NCI-H2029 (cell line): ENCODE results near the gene SINHCAF.
"Not testable (repeated sequence)": the region's sequence is repeated elsewhere in the genome, so short reads cannot be mapped to it uniquely, and the experiment has no call there.

ENCODE experiments used
- DNase-seq: peaks from one replicate; lab custom pipeline; 2025; lab: John Stamatoyannopoulos, UW

SINHCAF gene

GRCh38 chr12:31306866-31307265 lies 19.1 kb downstream of the SINHCAF start:
- no peak for DNase-seq

GRCh38 chr12:31303466-31303865 lies 22.5 kb downstream of the SINHCAF start:
- no peak for DNase-seq

- no peak for DNase-seq
Measured at GRCh38 chr12:31301311-31301710, 24.6 kb downstream of the SINHCAF start.

GRCh38 chr12:31300783-31301182 lies 25.2 kb downstream of the SINHCAF start:
- no peak for DNase-seq

GRCh38 chr12:31300341-31300740 lies 25.6 kb downstream of the SINHCAF start:
- no peak for DNase-seq

- DNase-seq = no peak
Measured at GRCh38 chr12:31298922-31299321, 27.0 kb downstream of the SINHCAF start.

- DNase-seq = no peak
Measured at GRCh38 chr12:31298515-31298910, 27.4 kb downstream of the SINHCAF start.

GRCh38 chr12:31297572-31298514 lies 28.1 kb downstream of the SINHCAF start:
- no peak for DNase-seq

- DNase-seq = no peak
Measured at GRCh38 chr12:31289441-31289840, 36.5 kb downstream of the SINHCAF start.

- DNase-seq = no peak
Measured at GRCh38 chr12:31288381-31288780, 37.6 kb downstream of the SINHCAF start.

GRCh38 chr12:31280183-31280582 lies 45.8 kb downstream of the SINHCAF start:
- no peak for DNase-seq

GRCh38 chr12:31279390-31279924 lies 46.5 kb downstream of the SINHCAF start:
- DNase-seq = no peak

GRCh38 chr12:31278832-31279231 lies 47.1 kb downstream of the SINHCAF start:
- DNase-seq = no peak

GRCh38 chr12:31278424-31278823 lies 47.5 kb downstream of the SINHCAF start:
- no peak for DNase-seq

- no peak for DNase-seq
Measured at GRCh38 chr12:31277081-31277480, 48.9 kb downstream of the SINHCAF start.

- DNase-seq = no peak
Measured at GRCh38 chr12:31275491-31275890, 50.5 kb downstream of the SINHCAF start.

- no peak for DNase-seq
Measured at GRCh38 chr12:31274520-31275300, 51.2 kb downstream of the SINHCAF start.

- not testable (repeated sequence) for DNase-seq
Measured at GRCh38 chr12:31273794-31274193, 52.2 kb downstream of the SINHCAF start.

- no peak for DNase-seq
Measured at GRCh38 chr12:31272607-31273225, 53.2 kb downstream of the SINHCAF start.

GRCh38 chr12:31267966-31268365 lies 58.0 kb downstream of the SINHCAF start:
- DNase-seq = no peak

GRCh38 chr12:31265722-31266121 lies 60.2 kb downstream of the SINHCAF start:
- DNase-seq = no peak

- DNase-seq = no peak
Measured at GRCh38 chr12:31263661-31264060, 62.3 kb downstream of the SINHCAF start.
